Peyer's patch (tissue), 4 donors: ENCODE data around the gene TMPRSS15.

Source experiments
- POLR2A ChIP-seq, 2 donors: fragments of 450-650 bp; IDR thresholded peaks; one replicate each; pipeline ENCODE4 v1.5.1; 2017; ENCODE audit warnings: antibody characterized with exemption in 2 of 2, mild to moderate bottlenecking in 2 of 2, moderate library complexity in 2 of 2
- TF ChIP-seq, protein P1 (sequence below), 6 experiments: fragments of 450-650 bp in 4 of 6; fragments of 200-600 bp in 2 of 6; sonication (generic) in 1 of 6; IDR thresholded peaks; one replicate each; pipeline ENCODE4 v1.5.1; 2017 to 2019; ENCODE audit warnings: antibody characterized with exemption in 6 of 6, mild to moderate bottlenecking in 3 of 6, moderate library complexity in 1 of 6

DNA sequence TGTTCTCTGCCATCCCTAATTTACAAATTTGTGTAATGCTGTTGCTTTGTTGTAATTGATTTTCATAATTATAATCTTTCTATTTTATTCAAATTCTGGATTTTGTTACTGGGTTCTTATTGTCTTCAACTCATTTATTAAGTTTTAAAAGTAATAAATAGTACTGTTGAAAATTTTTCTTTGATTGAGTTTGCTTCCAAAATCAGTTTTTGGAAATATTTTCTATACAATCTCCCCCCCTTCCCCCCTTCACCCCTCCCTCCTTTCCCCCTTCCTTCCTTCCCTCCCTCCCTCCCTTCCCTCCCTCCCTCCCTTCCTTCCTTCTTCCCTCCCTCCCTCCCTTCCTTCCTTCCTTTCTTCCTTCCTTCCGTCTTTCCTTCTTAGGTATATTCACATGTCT, 6.0 kb upstream of the TMPRSS15 start:
- TF ChIP-seq POLR2A (IDR thresholded peaks at IDR 0.05): no peak
- TF ChIP-seq, protein P1, sequence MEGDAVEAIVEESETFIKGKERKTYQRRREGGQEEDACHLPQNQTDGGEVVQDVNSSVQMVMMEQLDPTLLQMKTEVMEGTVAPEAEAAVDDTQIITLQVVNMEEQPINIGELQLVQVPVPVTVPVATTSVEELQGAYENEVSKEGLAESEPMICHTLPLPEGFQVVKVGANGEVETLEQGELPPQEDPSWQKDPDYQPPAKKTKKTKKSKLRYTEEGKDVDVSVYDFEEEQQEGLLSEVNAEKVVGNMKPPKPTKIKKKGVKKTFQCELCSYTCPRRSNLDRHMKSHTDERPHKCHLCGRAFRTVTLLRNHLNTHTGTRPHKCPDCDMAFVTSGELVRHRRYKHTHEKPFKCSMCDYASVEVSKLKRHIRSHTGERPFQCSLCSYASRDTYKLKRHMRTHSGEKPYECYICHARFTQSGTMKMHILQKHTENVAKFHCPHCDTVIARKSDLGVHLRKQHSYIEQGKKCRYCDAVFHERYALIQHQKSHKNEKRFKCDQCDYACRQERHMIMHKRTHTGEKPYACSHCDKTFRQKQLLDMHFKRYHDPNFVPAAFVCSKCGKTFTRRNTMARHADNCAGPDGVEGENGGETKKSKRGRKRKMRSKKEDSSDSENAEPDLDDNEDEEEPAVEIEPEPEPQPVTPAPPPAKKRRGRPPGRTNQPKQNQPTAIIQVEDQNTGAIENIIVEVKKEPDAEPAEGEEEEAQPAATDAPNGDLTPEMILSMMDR (IDR thresholded peaks at IDR 0.05): no peak
